IMR-90 (cell line): Measurements from ENCODE around the gene BANP. TPM values are rescaled to one million over a fixed set of nuclear protein-coding genes. Genes with fewer than 3 reads are reported as not detected.
"Not testable (repeated sequence)": the region's sequence is repeated elsewhere in the genome, so short reads cannot be mapped to it uniquely, and the experiment has no call there.

Source experiments
- ATAC-seq: fragments of 200-7000 bp; cut with Tn5 transposase; 2 replicates; pipeline ENCODE4 v1.9.1; 2020; ENCODE audit warnings: low read depth, mild to moderate bottlenecking, moderate library complexity
- BruUV-seq: library from RNA; stranded (reverse); fragments of 400-500 nt; replicated peaks from 2 replicates; lab custom pipeline; 2021; lab: Mats Ljungman, UMichigan
- CTCF ChIA-PET: fragments of 300-600 bp; formaldehyde crosslinking; extraction: SDS; loops from one replicate; lab custom pipeline; 2021; ENCODE audit warnings: antibody characterized with exemption; lab: Yijun Ruan, JAX
- POLR2A ChIA-PET: fragments of 300-600 bp; sonication (Branson Sonifier 250); formaldehyde crosslinking; loops from one replicate; lab custom pipeline; 2022; ENCODE audit warnings: antibody characterized with exemption; ENCODE audit not compliant: unreplicated experiment; lab: Charles Lee
- DNase-seq: peaks from one replicate; pipeline ENCODE4 v3.0.0; 2013
- H2AFZ ChIP-seq: replicated peaks from 2 replicates; pipeline ENCODE3; 2013; ENCODE audit warnings: low read length, mild to moderate bottlenecking; ENCODE audit not compliant: poor library complexity
- H2AK5ac ChIP-seq: 2 replicates; pipeline ENCODE4 v1.6.1; 2013; ENCODE audit warnings: low read depth, low read length, inconsistent platforms
- H2AK9ac ChIP-seq: replicated peaks from 2 replicates; pipeline ENCODE3; 2013; ENCODE audit warnings: mild to moderate bottlenecking, low read depth, low read length, moderate library complexity; ENCODE audit not compliant: poor library complexity
- H2BK120ac ChIP-seq: 2 replicates; pipeline ENCODE4 v1.6.1; 2013; ENCODE audit warnings: low read depth, low read length, inconsistent platforms
- H2BK15ac ChIP-seq: 3 replicates; pipeline ENCODE4 v1.6.1; 2013; ENCODE audit warnings: low read depth, low read length, inconsistent platforms
- H2BK20ac ChIP-seq: 2 replicates; pipeline ENCODE4 v1.6.1; 2013; ENCODE audit warnings: low read depth, mild to moderate bottlenecking, inconsistent platforms, low read length, moderate library complexity
- H2BK5ac ChIP-seq: 2 replicates; pipeline ENCODE4 v1.6.1; 2013; ENCODE audit warnings: mild to moderate bottlenecking, low read depth, low read length, inconsistent platforms; ENCODE audit not compliant: poor library complexity, severe bottlenecking
- H3K14ac ChIP-seq: replicated peaks from 2 replicates; pipeline ENCODE4 v1.6.1; 2013; ENCODE audit warnings: low read depth, low read length, inconsistent platforms
- H3K18ac ChIP-seq: 2 replicates; pipeline ENCODE4 v1.6.1; 2013; ENCODE audit warnings: low read depth, low read length, control low read depth
- H3K23ac ChIP-seq: 2 replicates; pipeline ENCODE4 v1.6.1; 2013; ENCODE audit warnings: low read depth, low read length, inconsistent platforms
- H3K27ac ChIP-seq: 2 replicates; pipeline ENCODE4 v1.5.1; 2013; ENCODE audit warnings: mild to moderate bottlenecking, control low read depth, low read length; ENCODE audit not compliant: insufficient read depth
- H3K27me3 ChIP-seq: 2 replicates; pipeline ENCODE4 v1.6.1; 2013; ENCODE audit warnings: low read length; ENCODE audit not compliant: control insufficient read depth, insufficient read depth
- H3K36me3 ChIP-seq: 2 replicates; pipeline ENCODE4 v1.6.1; 2013; ENCODE audit warnings: low read length, mixed read lengths; ENCODE audit not compliant: control insufficient read depth, insufficient read depth
- H3K4ac ChIP-seq: 2 replicates; pipeline ENCODE4 v1.6.1; 2013; ENCODE audit warnings: low read depth, low read length, inconsistent platforms
- H3K4me1 ChIP-seq: 2 replicates; pipeline ENCODE4 v1.6.1; 2013; ENCODE audit warnings: low read length, mixed read lengths; ENCODE audit not compliant: control insufficient read depth, insufficient read depth
- H3K4me2 ChIP-seq: 2 replicates; pipeline ENCODE4 v1.6.1; 2013; ENCODE audit warnings: low read depth, mild to moderate bottlenecking, control low read depth, low read length, moderate library complexity
- H3K4me3 ChIP-seq: 2 replicates; pipeline ENCODE4 v1.5.1; 2013; ENCODE audit warnings: low read depth, mild to moderate bottlenecking, control low read depth, low read length, moderate library complexity; ENCODE audit not compliant: insufficient read depth
- H3K56ac ChIP-seq: 2 replicates; pipeline ENCODE4 v1.6.1; 2013; ENCODE audit warnings: low read length, inconsistent platforms; ENCODE audit not compliant: insufficient read depth; ENCODE audit errors: extremely low read depth
- H3K79me1 ChIP-seq, 2 experiments: 2 replicates each; pipeline ENCODE4 v1.6.1; 2013; ENCODE audit warnings: low read length in 2 of 2, inconsistent platforms in 1 of 2, low read depth in 1 of 2
- H3K9ac ChIP-seq: 2 replicates; pipeline ENCODE4 v1.6.1; 2013; ENCODE audit warnings: low read depth, low read length, control low read depth
- H3K9me1 ChIP-seq: 2 replicates; pipeline ENCODE4 v1.6.1; 2013; ENCODE audit warnings: low read length, inconsistent platforms; ENCODE audit not compliant: insufficient read depth
- H3K9me3 ChIP-seq: 2 replicates; pipeline ENCODE4 v1.6.1; 2013; ENCODE audit warnings: low read length; ENCODE audit not compliant: control insufficient read depth, insufficient read depth
- H4K20me1 ChIP-seq: 2 replicates; pipeline ENCODE4 v1.6.1; 2013; ENCODE audit warnings: low read length, inconsistent platforms; ENCODE audit not compliant: insufficient read depth
- H4K5ac ChIP-seq: 2 replicates; pipeline ENCODE4 v1.6.1; 2013; ENCODE audit warnings: mild to moderate bottlenecking, low read depth, low read length, control low read depth
- H4K8ac ChIP-seq, 2 experiments: 2 replicates each; pipeline ENCODE4 v1.6.1; 2013; ENCODE audit warnings: low read depth in 2 of 2, low read length in 2 of 2, control low read depth in 1 of 2, inconsistent platforms in 1 of 2
- H4K91ac ChIP-seq: 2 replicates; pipeline ENCODE4 v1.6.1; 2013; ENCODE audit warnings: low read depth, low read length, inconsistent platforms; ENCODE audit not compliant: insufficient read depth
- BHLHE40 ChIP-seq: fragments of 150-350 bp; IDR thresholded peaks from 2 replicates; pipeline ENCODE4 v1.6.1; 2016; ENCODE audit warnings: mild to moderate bottlenecking, low read depth, low read length
- MAFK ChIP-seq: IDR thresholded peaks from 2 replicates; pipeline ENCODE4 v1.6.1; 2012; ENCODE audit warnings: low read depth, low read length, improper control_type of control experiment
- MAZ ChIP-seq: IDR thresholded peaks from 2 replicates; pipeline ENCODE4 v1.6.1; 2012; ENCODE audit warnings: low read depth, mild to moderate bottlenecking, low read length, improper control_type of control experiment, moderate library complexity, borderline replicate concordance
- NFE2L2 ChIP-seq: fragments of 150-350 bp; IDR thresholded peaks from 2 replicates; pipeline ENCODE4 v1.6.1; 2016; ENCODE audit warnings: low read depth, mild to moderate bottlenecking, low read length
- RAD21 ChIP-seq: IDR thresholded peaks from 2 replicates; pipeline ENCODE4 v1.6.1; 2012; ENCODE audit warnings: low read length, improper control_type of control experiment
- WGBS, 2 experiments: methylation state at CpG; one replicate each; pipeline versions ENCODE4 v1.1.5 to v1.1.7; 2013; ENCODE audit warnings: missing lambda C conversion rate in 2 of 2; ENCODE audit not compliant: insufficient read length in 1 of 2; ENCODE audit errors: extremely low coverage in 2 of 2; 5-methylcytosine and 5-hydroxymethylcytosine counted together
- dilution Hi-C: fragments of 300-500 bp; cut with HindIII; formaldehyde crosslinking; loops from one replicate; pipeline ENCODE4 v1.14.3; 2018; ENCODE audit warnings: low sequenced_read_pairs; ENCODE audit not compliant: unreplicated experiment
- in situ Hi-C: fragments of 300-500 bp; cut with MboI; formaldehyde crosslinking; loops from 3 replicates; pipeline ENCODE4 v1.14.3; 2019; ENCODE audit warnings: low sequenced_read_pairs, inconsistent platforms, mixed read lengths
- intact Hi-C: fragments of 100-400 bp; cut with micrococcal nuclease; formaldehyde crosslinking; loops from 2 replicates; pipeline ENCODE4 v1.10.0; 2022
- polyA plus RNA-seq, 3 experiments: library from polyadenylated mRNA; depleted of rRNA; stranded (reverse); fragments of >200 nt; gene quantifications; 2 replicates each; pipeline ENCODE4 v1.2.3, GENCODE V29; 2012; ENCODE audit warnings: low replicate concordance in 1 of 3
- total RNA-seq: library from RNA; depleted of rRNA; stranded (reverse); fragments of >200 nt; gene quantifications from 2 replicates; pipeline ENCODE4 v1.2.3, GENCODE V29; 2012
- TF ChIP-seq, protein P1 (sequence below): fragments of 150-350 bp; IDR thresholded peaks from 2 replicates; pipeline ENCODE4 v1.6.1; 2017; ENCODE audit warnings: mild to moderate bottlenecking, antibody characterized with exemption, low read length, low read depth

Gene BANP
- total and polyA plus RNA-seq, 2 of the 4 experiments (the other 2 are of a cell fraction) = 17.4 to 17.9 TPM

DNA sequence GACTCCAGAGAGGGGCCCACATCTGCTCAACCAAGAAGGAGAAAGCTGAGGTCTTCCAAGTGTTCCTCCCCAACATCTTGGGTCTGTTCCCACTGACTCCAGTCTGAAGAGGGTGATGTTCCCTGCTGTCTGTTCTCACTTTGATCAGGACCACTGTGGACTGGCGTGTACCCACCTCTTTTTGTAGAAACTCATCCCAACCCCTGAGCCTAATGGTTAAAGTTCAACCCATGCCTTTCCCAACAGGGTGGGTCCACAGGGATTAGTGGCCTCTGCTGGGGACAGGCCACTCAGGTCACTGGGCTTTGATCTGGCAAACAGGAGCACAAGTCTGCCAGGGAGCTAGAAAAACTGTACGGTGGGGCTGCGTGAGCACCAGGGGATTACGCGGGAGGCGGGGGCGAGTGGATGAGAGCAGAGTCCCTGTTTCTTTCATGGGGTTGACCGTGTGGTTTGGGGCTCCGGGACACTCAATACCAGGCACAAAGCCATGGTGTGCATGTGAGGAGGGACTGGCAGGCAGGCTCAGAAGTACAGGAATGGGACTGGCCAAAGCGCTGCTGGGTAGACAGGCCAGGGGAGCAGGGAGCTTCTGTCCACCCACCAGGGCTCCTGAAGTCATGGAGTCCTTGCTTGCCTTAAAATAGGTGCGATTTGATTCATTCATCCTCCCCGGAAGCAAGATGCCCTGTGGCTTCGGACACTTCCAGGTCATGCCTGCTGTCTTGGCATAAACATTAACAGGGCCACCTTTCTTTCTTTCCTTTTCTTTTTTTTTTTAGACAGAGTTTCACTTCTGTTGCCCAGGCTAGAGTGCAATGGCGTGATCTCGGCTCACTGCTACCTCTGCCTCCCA, 14.6 kb upstream of the BANP start, which contains the start of gene CA5A:
TSS of gene CA5A (minus strand) at position 155 of the 856 bp plus-strand sequence. CDS start at position 76, 79 bp downstream.
- DNase-seq = no peak
- TF ChIP-seq MAFK (no peak), RAD21 (no peak), BHLHE40 (no peak), MAZ (no peak), NFE2L2 (no peak)
- TF ChIP-seq, protein P1, sequence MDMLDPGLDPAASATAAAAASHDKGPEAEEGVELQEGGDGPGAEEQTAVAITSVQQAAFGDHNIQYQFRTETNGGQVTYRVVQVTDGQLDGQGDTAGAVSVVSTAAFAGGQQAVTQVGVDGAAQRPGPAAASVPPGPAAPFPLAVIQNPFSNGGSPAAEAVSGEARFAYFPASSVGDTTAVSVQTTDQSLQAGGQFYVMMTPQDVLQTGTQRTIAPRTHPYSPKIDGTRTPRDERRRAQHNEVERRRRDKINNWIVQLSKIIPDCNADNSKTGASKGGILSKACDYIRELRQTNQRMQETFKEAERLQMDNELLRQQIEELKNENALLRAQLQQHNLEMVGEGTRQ = no peak
- Histone ChIP-seq H3K14ac (no peak within 1 kb of the TSS), H3K4ac (no peak within 1 kb of the TSS), H3K9me3 (no peaks in the 10 kb centered on the region), H2AK9ac (no peak within 1 kb of the TSS), H4K5ac (no peak within 1 kb of the TSS), H3K27me3 (peaks cover 19% of the 10 kb centered on the region), H4K20me1 (no peaks in the 10 kb centered on the region), H3K23ac (no peak within 1 kb of the TSS), H3K9me1 (no peaks in the 10 kb centered on the region), H3K4me3 (no peak within 1 kb of the TSS), H2AFZ (no peak within 1 kb of the TSS), H2AK5ac (no peak within 1 kb of the TSS), H2BK20ac (no peak within 1 kb of the TSS), H2BK120ac (no peak within 1 kb of the TSS), H2BK5ac (no peak within 1 kb of the TSS), H2BK15ac (no peak within 1 kb of the TSS), H3K27ac (no peak within 1 kb of the TSS), H3K9ac (no peak within 1 kb of the TSS), H3K79me1 (no peaks in the 10 kb centered on the region), H3K36me3 (no peaks in the 10 kb centered on the region), H3K18ac (no peak within 1 kb of the TSS), H4K8ac (no peak within 1 kb of the TSS), H4K91ac (no peak within 1 kb of the TSS), H3K56ac (no peak within 1 kb of the TSS), H3K4me2 (no peak within 1 kb of the TSS), H3K4me1 (no peaks in the 10 kb centered on the region)
- 88% methylated on average over 4 of the region's 15 CpGs; no CpG with 5 or more reads in 1 of the 2 experiments for WGBS, 2 experiments
- no peak for ATAC-seq
- no TSS peak for BruUV-seq
- ChIA-PET CTCF (no interaction called here), POLR2A (no interaction called here)
- intact Hi-C loops = no loop called here
- dilution Hi-C loops = no loop called here
- in situ Hi-C loops = no loop called here

DNA sequence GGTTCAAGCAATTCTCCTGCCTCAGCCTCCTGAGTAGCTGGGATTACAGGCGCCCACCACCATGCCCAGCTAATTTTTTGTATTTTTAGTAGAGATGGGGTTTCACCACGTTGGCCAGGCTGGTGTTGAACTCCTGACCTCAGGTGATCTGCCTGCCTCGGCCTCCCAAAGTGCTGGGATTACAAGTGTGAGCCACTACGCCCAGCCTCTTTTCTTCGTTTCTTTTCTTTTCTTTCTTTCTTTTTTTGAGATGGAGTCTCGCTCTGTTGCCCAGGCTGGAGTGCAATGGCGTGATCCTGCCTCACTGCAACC, 14.0 kb upstream of the BANP start:
- intact Hi-C loops, H2AFZ ChIP-seq, BruUV-seq: not testable (repeated sequence)

More for the DNA sequence above, 14.0 kb upstream of the BANP start:
- H2AK9ac ChIP-seq, H3K56ac ChIP-seq, dilution Hi-C loops, H3K79me1 ChIP-seq, H3K4ac ChIP-seq, H2BK120ac ChIP-seq, H2BK15ac ChIP-seq, H2AK5ac ChIP-seq, H4K20me1 ChIP-seq, H4K8ac ChIP-seq, CTCF ChIA-PET, POLR2A ChIA-PET, H3K14ac ChIP-seq, H3K27ac ChIP-seq, ATAC-seq, H3K23ac ChIP-seq, H3K36me3 ChIP-seq, H3K4me2 ChIP-seq, H3K4me3 ChIP-seq, DNase-seq, H3K9me1 ChIP-seq, H2BK20ac ChIP-seq, in situ Hi-C loops, H4K91ac ChIP-seq, H4K5ac ChIP-seq, H3K9me3 ChIP-seq, H3K9ac ChIP-seq, H3K4me1 ChIP-seq, H3K18ac ChIP-seq, H2BK5ac ChIP-seq: not testable (repeated sequence)
- H3K27me3 ChIP-seq = peaks cover 19% of the 10 kb centered on the region
- WGBS, 2 experiments = 100% methylated on average over 1 of the region's 7 CpGs; no CpG with 5 or more reads in 1 of the 2 experiments
